Measurements from ENCODE around the gene MYL4. TPM values are rescaled to one million over a fixed set of nuclear protein-coding genes. Genes with fewer than 3 reads are reported as not detected.

The MYL4 gene
- total RNA-seq, 1 experiment from 2014 or later: 0.66 TPM

DNA sequence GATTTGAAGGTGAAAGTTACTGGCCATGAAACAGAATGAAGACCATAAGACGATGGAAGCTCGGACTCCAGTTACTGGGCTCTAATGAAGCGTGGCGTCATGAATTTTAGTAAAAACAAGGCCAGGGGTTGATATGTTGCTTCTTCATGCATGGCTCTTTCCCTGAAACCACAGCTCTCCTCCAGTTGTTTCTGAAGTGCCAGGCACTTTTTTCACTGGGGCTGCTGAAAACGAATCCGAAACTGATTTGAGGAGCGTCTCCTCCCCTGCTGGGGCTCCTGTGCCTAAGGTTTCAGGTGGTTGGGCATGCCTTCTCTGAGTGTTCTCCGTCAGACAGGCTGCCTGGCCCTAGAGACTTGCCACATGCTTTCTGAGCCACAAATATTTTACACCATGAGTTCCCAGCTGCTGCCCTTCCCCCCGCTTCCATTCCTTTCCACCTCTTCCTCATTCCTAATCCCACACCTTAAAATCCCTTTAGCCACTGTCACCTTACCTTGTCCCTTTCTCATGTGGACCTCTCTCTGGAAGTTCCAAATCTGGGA lies 3.7 kb upstream of the MYL4 start:
- DNase-seq: peak; percentile 59
- Histone ChIP-seq H2BK15ac (ENCODE audit: low read depth, low read length) (no peak overlapping the region), H2BK12ac (ENCODE audit: insufficient read length, low read depth, low read length) (no peak overlapping the region), H3K4me1 (ENCODE audit: insufficient read depth, low read length) (peaks cover 10% of the 10 kb centered on the region), H3K27me3 (ENCODE audit: insufficient read depth, low read length) (no peaks in the 10 kb centered on the region; the same call in 1 of the 2 replicates), H3K14ac (ENCODE audit: insufficient read depth, low read length) (0 out of 2 replicates have a peak overlapping the region, but pooled peaks have one; percentile 41), H3K56ac (ENCODE audit: insufficient read length, low read depth, low read length) (no peak overlapping the region), H4K8ac (replicated peaks; ENCODE audit: insufficient read length, low read depth, low read length) (no peak overlapping the region), H2BK120ac (ENCODE audit: low read depth, low read length, poor library complexity, severe bottlenecking) (no peak overlapping the region), H3K9ac (ENCODE audit: extremely low read depth, insufficient read length, low read length) (no peak overlapping the region), H2AK5ac (ENCODE audit: insufficient read length, low read length) (no peak overlapping the region), H3K23me2 (ENCODE audit: insufficient read length, low read depth, low read length, poor library complexity, severe bottlenecking) (no peaks in the 10 kb centered on the region), H2AFZ (ENCODE audit: low read length) (peak overlapping the region; percentile 42), H3K27ac (ENCODE audit: insufficient read length, low read depth, low read length) (no peak overlapping the region), H4K91ac (ENCODE audit: insufficient read length, low read depth, low read length) (no peak overlapping the region), H3K79me1 (ENCODE audit: insufficient read depth, low read depth, low read length, poor library complexity, severe bottlenecking) (no peaks in the 10 kb centered on the region), H3T11ph (ENCODE audit: low read length) (no peak overlapping the region), H3K4me2 (ENCODE audit: insufficient read depth, insufficient read length, low read length) (no peak overlapping the region), H2BK5ac (ENCODE audit: insufficient read length, low read length) (no peak overlapping the region), H3K4ac (ENCODE audit: low read depth, low read length) (no peak overlapping the region), H3K23ac (ENCODE audit: insufficient read length, low read depth, low read length) (no peak overlapping the region), H2BK20ac (ENCODE audit: low read depth, low read length, poor library complexity, severe bottlenecking) (no peak overlapping the region), H3K79me2 (ENCODE audit: insufficient read depth, low read length) (no peaks in the 10 kb centered on the region), H3K9me3 (ENCODE audit: control insufficient read depth, low read depth, low read length) (no peaks in the 10 kb centered on the region), H4K5ac (ENCODE audit: insufficient read length, low read depth, low read length) (no peak overlapping the region), H4K20me1 (ENCODE audit: control insufficient read depth, insufficient read depth, insufficient read length) (no peaks in the 10 kb centered on the region), H3K18ac (ENCODE audit: insufficient read length, low read depth, low read length) (no peak overlapping the region)
- peaks cover 14 to 26% of the 10 kb centered on the region in 2 experiments for H3K4me1 Mint-ChIP-seq
- H3K4me3 Mint-ChIP-seq: no peak overlapping the region
- TF ChIP-seq CTCF (conservative IDR thresholded peaks at IDR 0.05): no peak
- H3K27me3 Mint-ChIP-seq (ENCODE audit: low read depth): peaks cover 1% of the 10 kb centered on the region
- H3K27ac Mint-ChIP-seq: 0 out of 7 replicates have a peak overlapping the region, but pooled peaks of 1 of the 3 experiments have one; percentile 2
- 100% methylated on average over 1 of the region's 9 CpGs for WGBS (ENCODE audit: extremely low coverage, insufficient read length, low lambda C conversion rate)
- H3K36me3 Mint-ChIP-seq (ENCODE audit: insufficient read depth in 1 of 3, low read depth in 3 of 3): no peaks in the 10 kb centered on the region
- H3K9me3 Mint-ChIP-seq: no peaks in the 10 kb centered on the region
